H1 (cell line): ENCODE measurements around the gene SGCD. TPM values are rescaled to one million over a fixed set of nuclear protein-coding genes. Genes with fewer than 3 reads are reported as not detected.

Experiments used
- CTCF ChIA-PET: fragments of 300-600 bp; sonication (Branson Sonifier 250); formaldehyde crosslinking; loops from one replicate; lab custom pipeline; 2021; ENCODE audit not compliant: partially characterized antibody; lab: Charles Lee
- POLR2A ChIA-PET: fragments of 300-600 bp; sonication (Branson Sonifier 250); formaldehyde crosslinking; loops from one replicate; lab custom pipeline; 2021; ENCODE audit warnings: inconsistent platforms; ENCODE audit not compliant: partially characterized antibody; lab: Charles Lee
- DNase-seq, 2 experiments: peaks; one replicate each; pipeline versions ENCODE4 v3.0.0 to v3.0.0-alpha.2; 2010 to 2022; ENCODE audit warnings: low spot score in 2 of 2, low read depth in 1 of 2, mixed read lengths in 1 of 2
- FAIRE-seq: peaks from 2 replicates; lab custom pipeline; 2011; peaks lifted over from hg19 to GRCh38; lab: Jason Lieb, UNC
- H2AFZ ChIP-seq: 2 replicates; pipeline ENCODE4 v1.8.1; 2012; ENCODE audit warnings: low read length, inconsistent platforms
- H2AK5ac ChIP-seq: 2 replicates; pipeline ENCODE4 v1.6.1; 2013; ENCODE audit warnings: low read depth, low read length
- H2BK120ac ChIP-seq: replicated peaks from 2 replicates; pipeline ENCODE3; 2013; ENCODE audit warnings: low read depth, low read length, inconsistent platforms
- H2BK12ac ChIP-seq: 2 replicates; pipeline ENCODE4 v1.6.1; 2013; ENCODE audit warnings: low read depth, low read length
- H2BK15ac ChIP-seq: 2 replicates; pipeline ENCODE4 v1.6.1; 2013; ENCODE audit warnings: low read length
- H2BK20ac ChIP-seq: 2 replicates; pipeline ENCODE4 v1.6.1; 2013; ENCODE audit warnings: low read length
- H2BK5ac ChIP-seq: 2 replicates; pipeline ENCODE4 v1.6.1; 2013; ENCODE audit warnings: low read depth, low read length
- H3K14ac ChIP-seq: 2 replicates; pipeline ENCODE4 v1.6.1; 2013; ENCODE audit warnings: inconsistent platforms; ENCODE audit not compliant: insufficient read length
- H3K18ac ChIP-seq: 2 replicates; pipeline ENCODE4 v1.6.1; 2013; ENCODE audit warnings: low read length; ENCODE audit errors: extremely low read depth
- H3K23ac ChIP-seq: 2 replicates; pipeline ENCODE4 v1.6.1; 2013; ENCODE audit warnings: inconsistent platforms; ENCODE audit not compliant: insufficient read length
- H3K23me2 ChIP-seq: 2 replicates; pipeline ENCODE4 v1.6.1; 2013; ENCODE audit warnings: low read depth, low read length
- H3K27ac ChIP-seq: 2 replicates; pipeline ENCODE4 v1.6.1; 2011; ENCODE audit warnings: low read depth, low read length, inconsistent platforms
- H3K27me3 ChIP-seq, 4 experiments: replicated peaks in 1 of 4; 1 replicate in 1 of 4; 2 replicates in 3 of 4; pipeline versions ENCODE4 v1.6.1 to v1.8.1; 2011 to 2013; ENCODE audit warnings: low read length in 3 of 4, mild to moderate bottlenecking in 3 of 4, inconsistent platforms in 2 of 4, mixed read lengths in 2 of 4, moderate library complexity in 1 of 4; ENCODE audit not compliant: control insufficient read depth in 3 of 4, insufficient read depth in 3 of 4; ENCODE audit errors: extremely low read depth in 1 of 4
- H3K36me3 ChIP-seq, 4 experiments: 2 replicates each; pipeline versions ENCODE4 v1.6.1 to v1.8.1; 2011 to 2013; ENCODE audit warnings: mild to moderate bottlenecking in 4 of 4, low read length in 3 of 4, moderate library complexity in 2 of 4, control low read depth in 1 of 4, inconsistent platforms in 1 of 4; ENCODE audit not compliant: insufficient read depth in 4 of 4, control insufficient read depth in 2 of 4
- H3K4ac ChIP-seq: replicated peaks from 2 replicates; pipeline ENCODE3; 2013; ENCODE audit warnings: low read length, low read depth, mixed read lengths, inconsistent platforms; ENCODE audit not compliant: insufficient read length
- H3K4me1 ChIP-seq, 4 experiments: replicated peaks in 1 of 4; 1 replicate in 1 of 4; 2 replicates in 3 of 4; pipeline versions ENCODE4 v1.6.1 to v1.8.1; 2011 to 2013; ENCODE audit warnings: low read length in 3 of 4, inconsistent platforms in 2 of 4, mixed read lengths in 1 of 4; ENCODE audit not compliant: insufficient read depth in 4 of 4, control insufficient read depth in 3 of 4
- H3K4me2 ChIP-seq, 2 experiments: 2 replicates each; pipeline versions ENCODE4 v1.6.1 to v1.8.1; 2011 to 2013; ENCODE audit warnings: low read depth in 2 of 2, low read length in 2 of 2, control low read depth in 1 of 2, inconsistent platforms in 1 of 2, mild to moderate bottlenecking in 1 of 2; ENCODE audit not compliant: insufficient read depth in 1 of 2
- H3K4me3 ChIP-seq, 4 experiments: fragments of 200-600, 300-600 bp in 1 of 4; sonication (generic), shearing (Covaris generic), sonication (Bioruptor Twin) in 1 of 4; 2 replicates each; pipeline versions ENCODE4 v1.5.1 to v1.8.1; 2011 to 2016; ENCODE audit warnings: low read length in 4 of 4, low read depth in 3 of 4, control low read depth in 2 of 4, inconsistent platforms in 2 of 4, mild to moderate bottlenecking in 2 of 4, mixed read lengths in 1 of 4, moderate library complexity in 1 of 4; ENCODE audit not compliant: insufficient read depth in 2 of 4; ENCODE audit errors: extremely low read depth in 1 of 4
- H3K56ac ChIP-seq: replicated peaks from 2 replicates; pipeline ENCODE3; 2013; ENCODE audit warnings: low read depth, mild to moderate bottlenecking, mixed read lengths, low read length, inconsistent platforms; ENCODE audit not compliant: insufficient read length
- H3K79me1 ChIP-seq: 2 replicates; pipeline ENCODE4 v1.6.1; 2013; ENCODE audit warnings: low read depth, low read length, control low read depth
- H3K79me2 ChIP-seq, 2 experiments: 2 replicates each; pipeline versions ENCODE4 v1.6.1 to v1.8.1; 2012 to 2013; ENCODE audit warnings: low read length in 2 of 2, mild to moderate bottlenecking in 2 of 2, inconsistent platforms in 1 of 2; ENCODE audit not compliant: insufficient read depth in 2 of 2, control insufficient read depth in 1 of 2
- H3K9ac ChIP-seq, 4 experiments: replicated peaks in 1 of 4; 1 replicate in 1 of 4; 2 replicates in 3 of 4; pipeline versions ENCODE4 v1.6.1 to v1.8.1; 2011 to 2013; ENCODE audit warnings: low read depth in 3 of 4, low read length in 3 of 4, control low read depth in 2 of 4, mild to moderate bottlenecking in 2 of 4, moderate library complexity in 2 of 4, inconsistent platforms in 1 of 4; ENCODE audit errors: extremely low read depth in 1 of 4
- H3K9me3 ChIP-seq, 2 experiments: 2 replicates each; pipeline versions ENCODE4 v1.6.1 to v1.8.1; 2012 to 2013; ENCODE audit warnings: mild to moderate bottlenecking in 2 of 2, moderate library complexity in 2 of 2, control low read depth in 1 of 2, inconsistent platforms in 1 of 2, low read depth in 1 of 2, low read length in 1 of 2, mixed read lengths in 1 of 2; ENCODE audit not compliant: insufficient read depth in 2 of 2
- H4K20me1 ChIP-seq, 2 experiments: replicated peaks in 1 of 2; 2 replicates each; pipeline versions ENCODE3 to v1.8.1; 2011 to 2013; ENCODE audit warnings: inconsistent platforms in 2 of 2, low read length in 2 of 2, mild to moderate bottlenecking in 1 of 2; ENCODE audit not compliant: insufficient read depth in 2 of 2, control insufficient read depth in 1 of 2
- H4K5ac ChIP-seq: 2 replicates; pipeline ENCODE4 v1.6.1; 2013; ENCODE audit warnings: low read length, low read depth, mixed read lengths, inconsistent platforms; ENCODE audit not compliant: insufficient read length
- H4K8ac ChIP-seq: 2 replicates; pipeline ENCODE4 v1.8.0; 2013; ENCODE audit warnings: mild to moderate bottlenecking, moderate library complexity, low read length, inconsistent platforms; ENCODE audit not compliant: insufficient read depth; ENCODE audit errors: extremely low read depth
- H4K91ac ChIP-seq: replicated peaks from 2 replicates; pipeline ENCODE3; 2013; ENCODE audit warnings: low read length, mixed read lengths, inconsistent platforms; ENCODE audit not compliant: insufficient read length
- BACH1 ChIP-seq: IDR thresholded peaks from 2 replicates; pipeline ENCODE4 v1.6.1; 2012; ENCODE audit warnings: low read length, improper control_type of control experiment
- USF2 ChIP-seq: IDR thresholded peaks from 2 replicates; pipeline ENCODE4 v1.6.1; 2011; ENCODE audit warnings: low read length, improper control_type of control experiment
- WGBS, 2 experiments: shearing (Covaris generic) in 1 of 2; methylation state at CpG; one replicate each; pipeline versions ENCODE4 v1.1.6 to v1.1.7; 2013 to 2015; ENCODE audit warnings: low lambda C conversion rate in 2 of 2, mixed read lengths in 2 of 2, inconsistent platforms in 1 of 2, low coverage in 1 of 2, missing lambda C conversion rate in 1 of 2; ENCODE audit not compliant: insufficient replicate concordance in 2 of 2, insufficient coverage in 1 of 2, insufficient read length in 1 of 2; ENCODE audit errors: extremely low coverage in 1 of 2, missing lambda C conversion rate in 1 of 2; 5-methylcytosine and 5-hydroxymethylcytosine counted together
- polyA plus RNA-seq, 7 experiments: library from polyadenylated mRNA; depleted of rRNA in 3 of 7; stranded (reverse) in 5 of 7; unstranded in 2 of 7; fragments of >200 nt in 5 of 7; fragments of 200-250 nt in 2 of 7; gene quantifications; 1 replicate in 5 of 7; 2 replicates in 1 of 7; 4 replicates in 1 of 7; pipeline versions ENCODE4 v1.2.1 to v1.2.3, GENCODE V29; 2011 to 2013; ENCODE audit warnings: missing spikeins in 2 of 7, mixed read lengths in 2 of 7
- total RNA-seq: library from RNA; stranded (reverse); fragmentation: NEBNext Ultra II Directional; extraction: Animal tissue kit (Norgen Biotek cat#: 25700); gene quantifications from 2 replicates; pipeline ENCODE4 v1.2.1, GENCODE V29; 2021

Gene SGCD
- total and polyA plus RNA-seq, 2 of the 8 experiments (the other 6 are each of a cell fraction or from before 2014, with no cell fraction given) = 0.04 to 0.08 TPM

- 46% methylated on average over 1 of the region's 1 CpG; no CpG with 5 or more reads in 1 of the 2 experiments for WGBS, 2 experiments
- peak; percentile 7 for FAIRE-seq
- Histone ChIP-seq H2BK15ac (no peak overlapping the region), H2BK20ac (no peak overlapping the region), H3K9ac (no peak overlapping the region), H3K36me3 (no peaks in the 10 kb centered on the region), H3K4me2 (no peak overlapping the region), H3K27me3 (no peaks in the 10 kb centered on the region), H3K27ac (no peak overlapping the region), H3K9me3 (no peaks in the 10 kb centered on the region), H3K4ac (no peak overlapping the region), H4K8ac (no peak overlapping the region), H2BK5ac (no peak overlapping the region), H3K18ac (no peak overlapping the region), H2BK12ac (no peak overlapping the region), H2AFZ (no peak overlapping the region), H3K23me2 (no peaks in the 10 kb centered on the region), H3K79me1 (no peaks in the 10 kb centered on the region), H3K79me2 (no peaks in the 10 kb centered on the region), H4K91ac (no peak overlapping the region), H4K20me1 (no peaks in the 10 kb centered on the region), H3K23ac (no peak overlapping the region), H3K4me3 (no peak overlapping the region), H4K5ac (no peak overlapping the region), H2AK5ac (no peak overlapping the region), H3K14ac (no peak overlapping the region), H3K4me1 (peaks cover 0 to 15% (median 5%) of the 10 kb centered on the region in 4 experiments; a peak in 4 of 7 replicates), H3K56ac (no peak overlapping the region), H2BK120ac (no peak overlapping the region)
- no peak for DNase-seq
- peak; percentile 26; the same call in 1 of the 2 replicates for TF ChIP-seq USF2
- TF ChIP-seq BACH1 = no peak
- POLR2A ChIA-PET = no interaction called here
- CTCF ChIA-PET = interaction anchor here (1.2 kb wide), 1 partner anchor 56 kb away, joined by 3 read pairs; no protein-coding TSS in a partner anchor
Observed at GRCh38 chr5:156683509-156683908, 356.5 kb downstream of the SGCD start.
